SK-N-SH treated with all-trans-retinoic acid at 6 μM for 48 hours (cell line): ENCODE measurements around the gene OLFML2B.

Source experiments
- ATAC-seq: fragments of 200-7000 bp; cut with Tn5 transposase; 3 replicates; pipeline ENCODE4 v1.9.1; 2020; ENCODE audit warnings: mild to moderate bottlenecking, moderate library complexity
- ARNTL ChIP-seq: fragments of 450-650 bp; formaldehyde crosslinking; IDR thresholded peaks from 2 replicates; pipeline ENCODE4 v1.5.0; 2020; ENCODE audit warnings: low read depth, mild to moderate bottlenecking, moderate library complexity, borderline replicate concordance
- CSDC2 ChIP-seq: fragments of 250-450 bp; sonication (Bioruptor Pico); IDR thresholded peaks from 2 replicates; pipeline ENCODE4 v1.5.0; 2020; ENCODE audit warnings: mild to moderate bottlenecking, moderate library complexity
- CSRNP3 ChIP-seq: fragments of 250-450 bp; sonication (Bioruptor Pico); IDR thresholded peaks from 2 replicates; pipeline ENCODE4 v1.5.1; 2021; ENCODE audit warnings: mild to moderate bottlenecking, moderate library complexity
- ESRRG ChIP-seq: fragments of 250-450 bp; sonication (Bioruptor Pico); IDR thresholded peaks from 2 replicates; pipeline ENCODE4 v1.6.1; 2021; ENCODE audit warnings: mild to moderate bottlenecking
- GLIS3 ChIP-seq: fragments of 250-450 bp; sonication (Bioruptor Pico); IDR thresholded peaks from 2 replicates; pipeline ENCODE4 v1.5.0; 2020; ENCODE audit warnings: mild to moderate bottlenecking, moderate library complexity
- ISL1 ChIP-seq: fragments of 250-450 bp; sonication (Bioruptor Pico); IDR thresholded peaks from 2 replicates; pipeline ENCODE4 v2.1.2; 2022; ENCODE audit warnings: mild to moderate bottlenecking, moderate library complexity
- OSR1 ChIP-seq: fragments of 250-450 bp; sonication (Bioruptor Pico); IDR thresholded peaks from 2 replicates; pipeline ENCODE4 v1.8.0; 2022; ENCODE audit warnings: moderate library complexity, mild to moderate bottlenecking, inconsistent platforms
- POU6F1 ChIP-seq: fragments of 250-450 bp; sonication (Bioruptor Pico); IDR thresholded peaks from 2 replicates; pipeline ENCODE4 v1.8.0; 2021; ENCODE audit warnings: low read depth, mild to moderate bottlenecking, moderate library complexity, borderline replicate concordance
- RARB ChIP-seq: fragments of 250-450 bp; sonication (Bioruptor Pico); IDR thresholded peaks from 2 replicates; pipeline ENCODE4 v1.8.0; 2021; ENCODE audit warnings: mild to moderate bottlenecking, moderate library complexity
- SNAI2 ChIP-seq: fragments of 250-450 bp; sonication (Bioruptor Pico); IDR thresholded peaks from 2 replicates; pipeline ENCODE4 v1.5.0; 2020; ENCODE audit warnings: mild to moderate bottlenecking, moderate library complexity
- TCF4 ChIP-seq: fragments of 250-450 bp; sonication (Bioruptor Pico); IDR thresholded peaks from 2 replicates; pipeline ENCODE4 v1.8.0; 2021; ENCODE audit warnings: mild to moderate bottlenecking, moderate library complexity, borderline replicate concordance
- TOX ChIP-seq: fragments of 250-450 bp; sonication (Bioruptor Pico); IDR thresholded peaks from 2 replicates; pipeline ENCODE4 v1.8.0; 2021; ENCODE audit warnings: mild to moderate bottlenecking, moderate library complexity, borderline replicate concordance
- ZC3H10 ChIP-seq: fragments of 250-450 bp; sonication (Bioruptor Pico); IDR thresholded peaks from 2 replicates; pipeline ENCODE4 v1.5.1; 2021; ENCODE audit warnings: mild to moderate bottlenecking, moderate library complexity
- ZNF565 ChIP-seq: fragments of 450-650 bp; formaldehyde crosslinking; conservative IDR thresholded peaks from 2 replicates; pipeline ENCODE4 v1.5.0; 2020; ENCODE audit warnings: low read depth, mild to moderate bottlenecking, moderate library complexity
- ZNF70 ChIP-seq: fragments of 450-650 bp; formaldehyde crosslinking; IDR thresholded peaks from 2 replicates; pipeline ENCODE4 v1.5.0; 2020; ENCODE audit warnings: mild to moderate bottlenecking, moderate library complexity
- ZNF8 ChIP-seq: fragments of 450-650 bp; formaldehyde crosslinking; IDR thresholded peaks from 2 replicates; pipeline ENCODE4 v1.5.0; 2020; ENCODE audit warnings: mild to moderate bottlenecking, moderate library complexity
- TF ChIP-seq, protein P1 (sequence below): fragments of 250-450 bp; sonication (Bioruptor Pico); IDR thresholded peaks from 2 replicates; pipeline ENCODE4 v1.8.0; 2020; ENCODE audit warnings: mild to moderate bottlenecking, moderate library complexity, borderline replicate concordance
- TF ChIP-seq, protein P2 (sequence below): fragments of 250-450 bp; sonication (Bioruptor Pico); IDR thresholded peaks from 2 replicates; pipeline ENCODE4 v1.5.0; 2020; ENCODE audit warnings: mild to moderate bottlenecking, moderate library complexity
- TF ChIP-seq, protein P3 (sequence below): fragments of 250-450 bp; sonication (Bioruptor Pico); IDR thresholded peaks from 2 replicates; pipeline ENCODE4 v1.5.1; 2020; ENCODE audit warnings: low read depth, mild to moderate bottlenecking, moderate library complexity

The OLFML2B gene

DNA sequence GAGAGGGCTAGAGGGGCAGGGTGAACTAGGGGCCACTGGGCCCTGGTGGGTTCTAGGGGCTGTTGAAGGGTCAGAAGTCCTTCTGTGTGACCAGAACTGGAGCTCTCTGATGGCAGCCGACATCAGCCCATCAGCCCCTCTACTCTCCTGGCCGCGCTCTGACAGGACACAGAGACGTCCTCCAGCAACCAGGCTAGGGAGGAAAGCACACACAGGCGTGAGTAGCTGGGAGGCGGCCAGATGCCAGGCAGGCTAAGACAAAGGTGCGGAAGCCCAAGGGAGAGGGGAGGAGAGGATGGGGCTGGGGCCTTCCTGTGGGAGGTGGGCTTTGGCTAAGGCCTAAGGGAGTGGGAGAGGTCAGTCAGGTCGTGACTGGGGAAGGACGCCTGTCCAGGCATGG is 50.8 kb downstream of the OLFML2B start:
- TF ChIP-seq ZNF8 (CRISPR knock-in tag): no peak
- no peak for TF ChIP-seq RARB
- TF ChIP-seq SNAI2 (CRISPR knock-in tag): no peak
- TF ChIP-seq, all 23 proteins: peak for 0

GRCh38 chr1:161970633-161971032 is 53.0 kb downstream of the OLFML2B start:
- ATAC-seq: no peak
- no peak for TF ChIP-seq OSR1 (CRISPR knock-in tag)
- TF ChIP-seq, protein P1, sequence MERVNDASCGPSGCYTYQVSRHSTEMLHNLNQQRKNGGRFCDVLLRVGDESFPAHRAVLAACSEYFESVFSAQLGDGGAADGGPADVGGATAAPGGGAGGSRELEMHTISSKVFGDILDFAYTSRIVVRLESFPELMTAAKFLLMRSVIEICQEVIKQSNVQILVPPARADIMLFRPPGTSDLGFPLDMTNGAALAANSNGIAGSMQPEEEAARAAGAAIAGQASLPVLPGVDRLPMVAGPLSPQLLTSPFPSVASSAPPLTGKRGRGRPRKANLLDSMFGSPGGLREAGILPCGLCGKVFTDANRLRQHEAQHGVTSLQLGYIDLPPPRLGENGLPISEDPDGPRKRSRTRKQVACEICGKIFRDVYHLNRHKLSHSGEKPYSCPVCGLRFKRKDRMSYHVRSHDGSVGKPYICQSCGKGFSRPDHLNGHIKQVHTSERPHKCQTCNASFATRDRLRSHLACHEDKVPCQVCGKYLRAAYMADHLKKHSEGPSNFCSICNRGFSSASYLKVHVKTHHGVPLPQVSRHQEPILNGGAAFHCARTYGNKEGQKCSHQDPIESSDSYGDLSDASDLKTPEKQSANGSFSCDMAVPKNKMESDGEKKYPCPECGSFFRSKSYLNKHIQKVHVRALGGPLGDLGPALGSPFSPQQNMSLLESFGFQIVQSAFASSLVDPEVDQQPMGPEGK (CRISPR knock-in tag): no peak
- TF ChIP-seq ZNF565 (CRISPR knock-in tag): no peak
- no peak for TF ChIP-seq POU6F1 (CRISPR knock-in tag)
- no peak for TF ChIP-seq ISL1 (CRISPR knock-in tag)
- no peak for TF ChIP-seq ZC3H10 (CRISPR knock-in tag)
- no peak for TF ChIP-seq RARB
- no peak for TF ChIP-seq ZNF8 (CRISPR knock-in tag)
- TF ChIP-seq, protein P2, sequence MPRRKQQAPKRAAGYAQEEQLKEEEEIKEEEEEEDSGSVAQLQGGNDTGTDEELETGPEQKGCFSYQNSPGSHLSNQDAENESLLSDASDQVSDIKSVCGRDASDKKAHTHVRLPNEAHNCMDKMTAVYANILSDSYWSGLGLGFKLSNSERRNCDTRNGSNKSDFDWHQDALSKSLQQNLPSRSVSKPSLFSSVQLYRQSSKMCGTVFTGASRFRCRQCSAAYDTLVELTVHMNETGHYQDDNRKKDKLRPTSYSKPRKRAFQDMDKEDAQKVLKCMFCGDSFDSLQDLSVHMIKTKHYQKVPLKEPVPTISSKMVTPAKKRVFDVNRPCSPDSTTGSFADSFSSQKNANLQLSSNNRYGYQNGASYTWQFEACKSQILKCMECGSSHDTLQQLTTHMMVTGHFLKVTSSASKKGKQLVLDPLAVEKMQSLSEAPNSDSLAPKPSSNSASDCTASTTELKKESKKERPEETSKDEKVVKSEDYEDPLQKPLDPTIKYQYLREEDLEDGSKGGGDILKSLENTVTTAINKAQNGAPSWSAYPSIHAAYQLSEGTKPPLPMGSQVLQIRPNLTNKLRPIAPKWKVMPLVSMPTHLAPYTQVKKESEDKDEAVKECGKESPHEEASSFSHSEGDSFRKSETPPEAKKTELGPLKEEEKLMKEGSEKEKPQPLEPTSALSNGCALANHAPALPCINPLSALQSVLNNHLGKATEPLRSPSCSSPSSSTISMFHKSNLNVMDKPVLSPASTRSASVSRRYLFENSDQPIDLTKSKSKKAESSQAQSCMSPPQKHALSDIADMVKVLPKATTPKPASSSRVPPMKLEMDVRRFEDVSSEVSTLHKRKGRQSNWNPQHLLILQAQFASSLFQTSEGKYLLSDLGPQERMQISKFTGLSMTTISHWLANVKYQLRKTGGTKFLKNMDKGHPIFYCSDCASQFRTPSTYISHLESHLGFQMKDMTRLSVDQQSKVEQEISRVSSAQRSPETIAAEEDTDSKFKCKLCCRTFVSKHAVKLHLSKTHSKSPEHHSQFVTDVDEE (CRISPR knock-in tag): no peak
- no peak for TF ChIP-seq SNAI2 (CRISPR knock-in tag)
- TF ChIP-seq ESRRG: no peak
- TF ChIP-seq ARNTL (CRISPR knock-in tag): no peak
- no peak for TF ChIP-seq CSRNP3 (CRISPR knock-in tag)
- no peak for TF ChIP-seq GLIS3 (CRISPR knock-in tag)
- no peak for TF ChIP-seq ZNF70 (CRISPR knock-in tag)
- TF ChIP-seq, protein P3, sequence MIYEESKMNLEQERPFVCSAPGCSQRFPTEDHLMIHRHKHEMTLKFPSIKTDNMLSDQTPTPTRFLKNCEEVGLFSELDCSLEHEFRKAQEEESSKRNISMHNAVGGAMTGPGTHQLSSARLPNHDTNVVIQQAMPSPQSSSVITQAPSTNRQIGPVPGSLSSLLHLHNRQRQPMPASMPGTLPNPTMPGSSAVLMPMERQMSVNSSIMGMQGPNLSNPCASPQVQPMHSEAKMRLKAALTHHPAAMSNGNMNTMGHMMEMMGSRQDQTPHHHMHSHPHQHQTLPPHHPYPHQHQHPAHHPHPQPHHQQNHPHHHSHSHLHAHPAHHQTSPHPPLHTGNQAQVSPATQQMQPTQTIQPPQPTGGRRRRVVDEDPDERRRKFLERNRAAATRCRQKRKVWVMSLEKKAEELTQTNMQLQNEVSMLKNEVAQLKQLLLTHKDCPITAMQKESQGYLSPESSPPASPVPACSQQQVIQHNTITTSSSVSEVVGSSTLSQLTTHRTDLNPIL (CRISPR knock-in tag): no peak
- TF ChIP-seq TOX (CRISPR knock-in tag): no peak
- no peak for TF ChIP-seq TCF4 (CRISPR knock-in tag)
- TF ChIP-seq CSDC2: no peak

More for the DNA sequence above, 50.8 kb downstream of the OLFML2B start:
- ATAC-seq: no peak

DNA sequence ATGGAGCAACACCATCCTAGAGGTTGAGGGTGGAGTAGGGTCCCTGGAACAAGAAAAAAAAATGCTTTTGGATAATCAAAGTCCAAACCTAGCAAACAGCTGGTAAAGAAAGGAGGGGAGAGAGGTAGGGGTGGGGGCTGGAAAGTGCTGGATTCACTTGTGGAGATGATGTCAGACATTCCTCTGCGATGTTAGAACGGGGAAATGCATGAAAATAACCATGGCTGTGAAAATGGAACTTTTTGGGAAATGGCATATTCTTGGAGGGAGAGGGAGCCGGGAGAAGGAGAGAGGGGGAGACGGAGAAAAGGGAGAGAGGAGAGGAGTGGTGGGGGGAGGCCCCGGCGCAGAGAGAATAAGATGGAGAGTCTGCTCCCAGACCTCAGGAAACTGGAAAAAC is 53.6 kb downstream of the OLFML2B start:
- ATAC-seq: no peak
- TF ChIP-seq, protein P1 (CRISPR knock-in tag): no peak
- TF ChIP-seq TCF4 (CRISPR knock-in tag) (no peak), POU6F1 (CRISPR knock-in tag) (no peak), RARB (no peak), ARNTL (CRISPR knock-in tag) (no peak)
- TF ChIP-seq, all 23 proteins: peak for 0
